ENCODE data around the gene AGBL1.

Gene AGBL1

DNA sequence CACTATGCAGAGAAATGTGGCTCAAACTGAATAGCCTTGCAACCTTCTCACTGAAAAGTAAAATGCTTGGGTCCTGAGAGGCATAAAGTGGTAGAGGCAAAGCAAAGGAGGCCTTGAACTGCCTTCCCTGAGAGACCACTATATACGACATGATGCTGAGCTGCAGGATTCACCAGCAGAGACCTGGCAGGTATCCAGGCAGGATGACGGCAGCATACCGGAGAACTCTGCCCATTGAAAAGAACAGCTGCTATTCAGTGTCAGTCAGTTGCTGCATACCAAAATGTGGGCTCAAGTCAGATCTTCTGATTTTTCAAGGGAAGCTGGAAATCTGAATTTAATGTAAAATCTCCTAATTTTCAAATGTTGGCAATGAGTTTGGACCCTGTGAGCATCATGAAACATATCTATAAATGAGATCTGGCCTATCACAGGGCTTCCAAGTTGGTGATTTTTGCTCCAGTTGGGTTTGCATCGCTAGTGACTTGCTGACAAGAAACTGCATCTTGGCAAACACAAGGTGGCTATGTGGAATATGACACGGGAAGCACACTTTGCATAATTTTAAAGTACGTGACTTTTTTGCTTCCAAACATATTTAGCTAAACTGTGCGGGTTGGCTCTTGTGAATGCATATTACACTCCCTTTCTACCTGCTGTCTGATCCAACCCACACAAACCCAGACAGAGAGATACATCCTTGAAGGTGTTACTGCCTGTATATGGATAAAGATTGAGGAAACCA is 529.0 kb downstream of the AGBL1 start:
- Histone ChIP-seq H3K27ac (ENCODE audit: low read depth, low read length) (no peak overlapping the region), H2AFZ (ENCODE audit: low read depth, low read length, severe bottlenecking) (no peak overlapping the region), H3K9me2 (replicated peaks; ENCODE audit: insufficient read depth, low read length) (no peaks in the 10 kb centered on the region), H3K4me2 (ENCODE audit: low read depth, low read length, poor library complexity, severe bottlenecking) (no peak overlapping the region), H3K36me3 (ENCODE audit: low read length) (no peaks in the 10 kb centered on the region), H3K27me3 (ENCODE audit: low read length) (no peaks in the 10 kb centered on the region), H4K20me1 (ENCODE audit: low read depth, low read length) (no peaks in the 10 kb centered on the region), H3F3A (ENCODE audit: insufficient read depth) (no peaks in the 10 kb centered on the region), H3K4me3 (ENCODE audit: insufficient read depth, low read length, poor library complexity, severe bottlenecking) (no peak overlapping the region), H3K9ac (ENCODE audit: low read length) (no peak overlapping the region), H3K79me2 (ENCODE audit: insufficient read depth, low read length) (no peaks in the 10 kb centered on the region), H3K9me3 (ENCODE audit: insufficient read depth, low read length) (no peaks in the 10 kb centered on the region)
- no peak for TF ChIP-seq EZH2phosphoT487 (conservative IDR thresholded peaks at IDR 0.05; ENCODE audit: low read length)
- TF ChIP-seq, protein P1, sequence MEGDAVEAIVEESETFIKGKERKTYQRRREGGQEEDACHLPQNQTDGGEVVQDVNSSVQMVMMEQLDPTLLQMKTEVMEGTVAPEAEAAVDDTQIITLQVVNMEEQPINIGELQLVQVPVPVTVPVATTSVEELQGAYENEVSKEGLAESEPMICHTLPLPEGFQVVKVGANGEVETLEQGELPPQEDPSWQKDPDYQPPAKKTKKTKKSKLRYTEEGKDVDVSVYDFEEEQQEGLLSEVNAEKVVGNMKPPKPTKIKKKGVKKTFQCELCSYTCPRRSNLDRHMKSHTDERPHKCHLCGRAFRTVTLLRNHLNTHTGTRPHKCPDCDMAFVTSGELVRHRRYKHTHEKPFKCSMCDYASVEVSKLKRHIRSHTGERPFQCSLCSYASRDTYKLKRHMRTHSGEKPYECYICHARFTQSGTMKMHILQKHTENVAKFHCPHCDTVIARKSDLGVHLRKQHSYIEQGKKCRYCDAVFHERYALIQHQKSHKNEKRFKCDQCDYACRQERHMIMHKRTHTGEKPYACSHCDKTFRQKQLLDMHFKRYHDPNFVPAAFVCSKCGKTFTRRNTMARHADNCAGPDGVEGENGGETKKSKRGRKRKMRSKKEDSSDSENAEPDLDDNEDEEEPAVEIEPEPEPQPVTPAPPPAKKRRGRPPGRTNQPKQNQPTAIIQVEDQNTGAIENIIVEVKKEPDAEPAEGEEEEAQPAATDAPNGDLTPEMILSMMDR (IDR thresholded peaks at IDR 0.05; ENCODE audit: insufficient read depth, low read length, poor library complexity, severe bottlenecking): no peak

DNA sequence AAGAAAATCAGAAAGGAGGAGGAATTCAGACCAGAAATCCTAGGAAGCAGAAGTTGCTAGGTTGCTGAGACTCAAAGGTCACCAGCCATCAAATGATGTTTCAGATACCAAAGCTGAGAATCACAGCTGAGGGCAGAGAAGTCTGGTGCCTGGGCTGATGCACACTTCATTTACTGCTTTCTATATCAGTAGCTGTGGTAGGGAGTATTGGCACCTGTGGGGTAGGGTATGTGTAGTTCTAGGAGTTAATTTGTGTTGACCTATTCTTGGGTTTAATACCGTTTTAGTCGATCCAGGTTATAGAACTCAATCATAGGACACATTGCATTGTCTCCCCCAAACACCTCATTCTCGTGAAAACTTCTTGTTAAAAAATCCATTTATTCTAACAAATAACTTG is 529.6 kb downstream of the AGBL1 start:
- Histone ChIP-seq H3K4me2 (ENCODE audit: low read depth, low read length, poor library complexity, severe bottlenecking) (no peak overlapping the region), H3F3A (ENCODE audit: insufficient read depth) (no peaks in the 10 kb centered on the region), H3K27me3 (ENCODE audit: low read length) (no peaks in the 10 kb centered on the region), H3K9me3 (ENCODE audit: insufficient read depth, low read length) (no peaks in the 10 kb centered on the region), H3K4me3 (ENCODE audit: insufficient read depth, low read length, poor library complexity, severe bottlenecking) (no peak overlapping the region), H3K9ac (ENCODE audit: low read length) (no peak overlapping the region), H3K36me3 (ENCODE audit: low read length) (no peaks in the 10 kb centered on the region), H2AFZ (ENCODE audit: low read depth, low read length, severe bottlenecking) (no peak overlapping the region), H3K79me2 (ENCODE audit: insufficient read depth, low read length) (no peaks in the 10 kb centered on the region), H4K20me1 (ENCODE audit: low read depth, low read length) (no peaks in the 10 kb centered on the region), H3K9me2 (replicated peaks; ENCODE audit: insufficient read depth, low read length) (no peaks in the 10 kb centered on the region), H3K27ac (ENCODE audit: low read depth, low read length) (no peak overlapping the region)
- no peak for TF ChIP-seq EZH2phosphoT487 (conservative IDR thresholded peaks at IDR 0.05; ENCODE audit: low read length)
- TF ChIP-seq, protein P1 (IDR thresholded peaks at IDR 0.05; ENCODE audit: insufficient read depth, low read length, poor library complexity, severe bottlenecking): no peak

DNA sequence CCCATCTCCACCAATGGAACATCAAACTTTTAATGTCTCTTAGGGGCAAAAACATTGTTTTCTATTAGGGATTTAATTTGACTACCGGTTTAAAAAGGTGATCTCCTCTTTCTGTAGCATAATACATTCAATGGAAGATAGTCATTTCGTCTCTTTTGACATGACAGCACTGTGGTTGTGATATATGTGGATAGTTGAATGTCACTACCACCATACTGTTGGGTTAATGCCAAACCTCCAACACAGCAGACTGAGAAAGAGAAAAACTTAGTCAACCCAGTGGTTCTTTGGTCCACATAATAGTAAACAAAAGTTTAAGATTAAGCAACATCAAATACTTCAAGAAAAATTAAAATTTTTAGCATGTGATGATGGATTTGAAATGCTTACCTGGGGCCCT is 530.4 kb downstream of the AGBL1 start:
- Histone ChIP-seq H3K36me3 (ENCODE audit: low read length) (no peaks in the 10 kb centered on the region), H3K9ac (ENCODE audit: low read length) (no peak overlapping the region)
- TF ChIP-seq EZH2phosphoT487 (conservative IDR thresholded peaks at IDR 0.05; ENCODE audit: low read length): no peak
- TF ChIP-seq, protein P1 (IDR thresholded peaks at IDR 0.05; ENCODE audit: insufficient read depth, low read length, poor library complexity, severe bottlenecking): no peak

More for the DNA sequence above, 530.4 kb downstream of the AGBL1 start:
- Histone ChIP-seq H4K20me1 (ENCODE audit: low read depth, low read length) (no peaks in the 10 kb centered on the region), H3K27ac (ENCODE audit: low read depth, low read length) (no peak overlapping the region), H3F3A (ENCODE audit: insufficient read depth) (no peaks in the 10 kb centered on the region), H3K4me3 (ENCODE audit: insufficient read depth, low read length, poor library complexity, severe bottlenecking) (no peak overlapping the region), H3K4me2 (ENCODE audit: low read depth, low read length, poor library complexity, severe bottlenecking) (no peak overlapping the region), H3K9me2 (replicated peaks; ENCODE audit: insufficient read depth, low read length) (no peaks in the 10 kb centered on the region), H3K79me2 (ENCODE audit: insufficient read depth, low read length) (no peaks in the 10 kb centered on the region), H3K9me3 (ENCODE audit: insufficient read depth, low read length) (no peaks in the 10 kb centered on the region), H3K27me3 (ENCODE audit: low read length) (no peaks in the 10 kb centered on the region), H2AFZ (ENCODE audit: low read depth, low read length, severe bottlenecking) (no peak overlapping the region)

Measured in SU-DHL-6 (cell line).